H9 (cell line): ENCODE measurements around the gene PDIA6. TPM values are rescaled to one million over a fixed set of nuclear protein-coding genes. Genes with fewer than 3 reads are reported as not detected.

Source experiments
- DNase-seq: peaks from one replicate; pipeline ENCODE4 v3.0.0-alpha.2; 2017
- H2AFZ ChIP-seq: one replicate; pipeline ENCODE4 v1.6.1; 2013; ENCODE audit warnings: mild to moderate bottlenecking, low read length, control low read depth, moderate library complexity
- H2AK5ac ChIP-seq: 2 replicates; pipeline ENCODE4 v1.6.1; 2013; ENCODE audit warnings: low read length, control low read depth, mixed read lengths; ENCODE audit not compliant: insufficient read length
- H2BK120ac ChIP-seq: one replicate; pipeline ENCODE4 v1.6.1; 2013; ENCODE audit warnings: low read depth, mild to moderate bottlenecking, low read length, control low read depth, inconsistent platforms; ENCODE audit not compliant: poor library complexity, severe bottlenecking
- H2BK12ac ChIP-seq: 2 replicates; pipeline ENCODE4 v1.6.1; 2013; ENCODE audit warnings: low read length, control low read depth, mixed read lengths, low read depth; ENCODE audit not compliant: insufficient read length
- H2BK15ac ChIP-seq: 2 replicates; pipeline ENCODE4 v1.6.1; 2013; ENCODE audit warnings: low read depth, low read length, control low read depth
- H2BK20ac ChIP-seq: one replicate; pipeline ENCODE4 v1.6.1; 2013; ENCODE audit warnings: low read depth, mild to moderate bottlenecking, low read length, control low read depth, inconsistent platforms; ENCODE audit not compliant: poor library complexity, severe bottlenecking
- H2BK5ac ChIP-seq: 2 replicates; pipeline ENCODE4 v1.6.1; 2013; ENCODE audit warnings: low read length, control low read depth, mixed read lengths; ENCODE audit not compliant: insufficient read length
- H3K14ac ChIP-seq: 2 replicates; pipeline ENCODE4 v1.6.1; 2013; ENCODE audit warnings: low read length, control low read depth; ENCODE audit not compliant: insufficient read depth
- H3K18ac ChIP-seq: 2 replicates; pipeline ENCODE4 v1.6.1; 2013; ENCODE audit warnings: low read depth, mild to moderate bottlenecking, mixed read lengths, low read length, control low read depth; ENCODE audit not compliant: insufficient read length
- H3K23ac ChIP-seq: 2 replicates; pipeline ENCODE4 v1.6.1; 2013; ENCODE audit warnings: low read length, control low read depth, mixed read lengths, low read depth; ENCODE audit not compliant: insufficient read length
- H3K23me2 ChIP-seq: 2 replicates; pipeline ENCODE4 v1.6.1; 2013; ENCODE audit warnings: low read depth, mild to moderate bottlenecking, mixed read lengths, low read length, control low read depth; ENCODE audit not compliant: insufficient read length, poor library complexity, severe bottlenecking
- H3K27ac ChIP-seq: 2 replicates; pipeline ENCODE4 v1.5.1; 2013; ENCODE audit warnings: low read length, control low read depth, mixed read lengths, low read depth; ENCODE audit not compliant: insufficient read length
- H3K27me3 ChIP-seq: 2 replicates; pipeline ENCODE4 v1.6.1; 2013; ENCODE audit warnings: low read length, control low read depth, inconsistent platforms; ENCODE audit not compliant: insufficient read depth
- H3K4ac ChIP-seq: 2 replicates; pipeline ENCODE4 v1.6.1; 2013; ENCODE audit warnings: low read depth, mild to moderate bottlenecking, control low read depth, inconsistent platforms, low read length, moderate library complexity
- H3K4me1 ChIP-seq: 2 replicates; pipeline ENCODE4 v1.6.1; 2013; ENCODE audit warnings: low read length, control low read depth, inconsistent platforms; ENCODE audit not compliant: insufficient read depth
- H3K4me2 ChIP-seq: 2 replicates; pipeline ENCODE4 v1.6.1; 2013; ENCODE audit warnings: low read length, control low read depth, mixed read lengths; ENCODE audit not compliant: insufficient read length, insufficient read depth
- H3K56ac ChIP-seq: 2 replicates; pipeline ENCODE4 v1.6.1; 2013; ENCODE audit warnings: low read depth, mild to moderate bottlenecking, mixed read lengths, low read length, control low read depth; ENCODE audit not compliant: insufficient read length
- H3K79me1 ChIP-seq: 2 replicates; pipeline ENCODE4 v1.6.1; 2013; ENCODE audit warnings: low read depth, mild to moderate bottlenecking, moderate library complexity, low read length, control low read depth, inconsistent platforms; ENCODE audit not compliant: insufficient read depth, poor library complexity, severe bottlenecking
- H3K79me2 ChIP-seq: 2 replicates; pipeline ENCODE4 v1.6.1; 2013; ENCODE audit warnings: low read length, control low read depth, inconsistent platforms; ENCODE audit not compliant: insufficient read depth
- H3K9ac ChIP-seq: 2 replicates; pipeline ENCODE4 v1.6.1; 2013; ENCODE audit warnings: low read length, control low read depth, mixed read lengths; ENCODE audit not compliant: insufficient read length; ENCODE audit errors: extremely low read depth
- H3K9me3 ChIP-seq: one replicate; pipeline ENCODE4 v1.6.1; 2013; ENCODE audit warnings: low read depth, low read length, inconsistent platforms; ENCODE audit not compliant: control insufficient read depth
- H3T11ph ChIP-seq: one replicate; pipeline ENCODE4 v1.6.1; 2013; ENCODE audit warnings: mild to moderate bottlenecking, low read length, control low read depth, inconsistent platforms
- H4K20me1 ChIP-seq: one replicate; pipeline ENCODE4 v1.6.1; 2013; ENCODE audit not compliant: control insufficient read depth, insufficient read length, insufficient read depth
- H4K5ac ChIP-seq: 2 replicates; pipeline ENCODE4 v1.6.1; 2013; ENCODE audit warnings: low read depth, mild to moderate bottlenecking, mixed read lengths, low read length, control low read depth; ENCODE audit not compliant: insufficient read length
- H4K8ac ChIP-seq: replicated peaks from 2 replicates; pipeline ENCODE4 v1.6.1; 2013; ENCODE audit warnings: low read length, control low read depth, mixed read lengths, low read depth; ENCODE audit not compliant: insufficient read length
- H4K91ac ChIP-seq: 2 replicates; pipeline ENCODE4 v1.6.1; 2013; ENCODE audit warnings: low read depth, mild to moderate bottlenecking, moderate library complexity, mixed read lengths, low read length, control low read depth; ENCODE audit not compliant: insufficient read length
- H3K27ac Mint-ChIP-seq, 3 experiments: 2 replicates in 2 of 3; 3 replicates in 1 of 3; pipeline ENCODE4 v1.8.0; 2020 to 2021; ENCODE audit warnings: mixed read lengths in 3 of 3, mild to moderate bottlenecking in 1 of 3, moderate library complexity in 1 of 3
- H3K27me3 Mint-ChIP-seq: 2 replicates; pipeline ENCODE4 v1.8.0; 2021; ENCODE audit warnings: low read depth, mild to moderate bottlenecking, moderate library complexity, mixed read lengths
- H3K36me3 Mint-ChIP-seq, 3 experiments: 2 replicates in 2 of 3; 3 replicates in 1 of 3; pipeline ENCODE4 v1.8.0; 2020 to 2021; ENCODE audit warnings: low read depth in 3 of 3, mixed read lengths in 3 of 3; ENCODE audit not compliant: insufficient read depth in 1 of 3
- H3K4me1 Mint-ChIP-seq, 2 experiments: 2 replicates each; pipeline ENCODE4 v1.8.0; 2020; ENCODE audit warnings: mixed read lengths in 2 of 2
- H3K4me3 Mint-ChIP-seq, 2 experiments: 2 replicates in 1 of 2; 3 replicates in 1 of 2; pipeline ENCODE4 v1.8.0; 2020 to 2021; ENCODE audit warnings: mild to moderate bottlenecking in 2 of 2, mixed read lengths in 2 of 2, moderate library complexity in 1 of 2
- H3K9me3 Mint-ChIP-seq, 2 experiments: 2 replicates in 1 of 2; 3 replicates in 1 of 2; pipeline ENCODE4 v1.8.0; 2020; ENCODE audit warnings: mild to moderate bottlenecking in 2 of 2, mixed read lengths in 2 of 2, moderate library complexity in 1 of 2
- WGBS: extraction: QIAGEN DNeasy Blood & Tissue Kit; methylation state at CpG from one replicate; pipeline ENCODE4 v1.1.7; 2013; ENCODE audit warnings: missing lambda C conversion rate, low lambda C conversion rate, mixed read lengths; ENCODE audit not compliant: insufficient read length; ENCODE audit errors: extremely low coverage; 5-methylcytosine and 5-hydroxymethylcytosine counted together
- total RNA-seq: library from RNA; stranded (reverse); gene quantifications from 2 replicates; pipeline ENCODE4 v1.2.1, GENCODE V29; 2021
- TF ChIP-seq, protein P1 (sequence below): fragments of 200-600 bp; sonication (generic); conservative IDR thresholded peaks from 3 replicates; pipeline ENCODE4 v1.8.0; 2021; ENCODE audit warnings: antibody characterized with exemption, mild to moderate bottlenecking

PDIA6 gene
- total RNA-seq, 1 experiment from 2014 or later, result 301 TPM

DNA sequence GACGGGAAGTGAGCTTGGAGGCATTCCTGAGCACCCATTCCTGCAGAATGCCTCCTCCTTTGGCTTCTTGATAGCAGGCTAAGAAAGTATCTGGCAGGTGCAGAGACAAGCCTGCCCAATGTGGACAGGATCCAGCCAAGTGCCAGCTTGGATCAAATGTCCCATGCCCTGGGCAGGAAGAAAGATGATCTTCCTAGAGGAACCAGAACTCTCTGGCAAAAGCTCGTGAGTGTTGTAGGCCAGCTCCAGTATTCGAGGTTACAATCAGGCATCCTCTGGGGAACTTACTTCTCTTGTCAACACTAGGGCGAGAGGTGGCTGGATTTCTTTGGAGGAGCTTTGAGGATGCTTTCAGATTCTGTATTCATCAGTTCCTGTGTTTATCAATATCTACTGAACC, 29.9 kb upstream of the PDIA6 start:
- DNase-seq, result no peak
- H2BK120ac ChIP-seq, result no peak overlapping the region
- H2BK12ac ChIP-seq, result no peak overlapping the region
- H3K4me1 ChIP-seq, result peaks cover 3% of the 10 kb centered on the region; the same call in 1 of the 2 replicates
- no peak overlapping the region for H4K8ac ChIP-seq
- H3T11ph ChIP-seq, result no peak overlapping the region
- no peaks in the 10 kb centered on the region for H3K79me2 ChIP-seq
- H3K9me3 ChIP-seq, result no peaks in the 10 kb centered on the region
- H4K5ac ChIP-seq, result no peak overlapping the region
- Mint-ChIP-seq H3K36me3 (peaks cover 2 to 21% (median 5%) of the 10 kb centered on the region in 3 experiments; a peak in 6 of 7 replicates), H3K27ac (no peak overlapping the region), H3K4me3 (no peak overlapping the region), H3K27me3 (peaks cover 11% of the 10 kb centered on the region), H3K4me1 (peaks cover 22 to 25% of the 10 kb centered on the region in 2 experiments), H3K9me3 (peaks cover 25 to 26% of the 10 kb centered on the region in 2 experiments)
- no peak overlapping the region for H3K18ac ChIP-seq
- TF ChIP-seq, protein P1, sequence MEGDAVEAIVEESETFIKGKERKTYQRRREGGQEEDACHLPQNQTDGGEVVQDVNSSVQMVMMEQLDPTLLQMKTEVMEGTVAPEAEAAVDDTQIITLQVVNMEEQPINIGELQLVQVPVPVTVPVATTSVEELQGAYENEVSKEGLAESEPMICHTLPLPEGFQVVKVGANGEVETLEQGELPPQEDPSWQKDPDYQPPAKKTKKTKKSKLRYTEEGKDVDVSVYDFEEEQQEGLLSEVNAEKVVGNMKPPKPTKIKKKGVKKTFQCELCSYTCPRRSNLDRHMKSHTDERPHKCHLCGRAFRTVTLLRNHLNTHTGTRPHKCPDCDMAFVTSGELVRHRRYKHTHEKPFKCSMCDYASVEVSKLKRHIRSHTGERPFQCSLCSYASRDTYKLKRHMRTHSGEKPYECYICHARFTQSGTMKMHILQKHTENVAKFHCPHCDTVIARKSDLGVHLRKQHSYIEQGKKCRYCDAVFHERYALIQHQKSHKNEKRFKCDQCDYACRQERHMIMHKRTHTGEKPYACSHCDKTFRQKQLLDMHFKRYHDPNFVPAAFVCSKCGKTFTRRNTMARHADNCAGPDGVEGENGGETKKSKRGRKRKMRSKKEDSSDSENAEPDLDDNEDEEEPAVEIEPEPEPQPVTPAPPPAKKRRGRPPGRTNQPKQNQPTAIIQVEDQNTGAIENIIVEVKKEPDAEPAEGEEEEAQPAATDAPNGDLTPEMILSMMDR, result no peak
- no peak overlapping the region for H4K91ac ChIP-seq
- no peak overlapping the region for H3K27ac ChIP-seq
- H3K4me2 ChIP-seq, result no peak overlapping the region
- no peak overlapping the region for H2BK20ac ChIP-seq
- H3K14ac ChIP-seq, result no peak overlapping the region
- no peaks in the 10 kb centered on the region for H3K23me2 ChIP-seq
- no peak overlapping the region for H2AFZ ChIP-seq
- H3K27me3 ChIP-seq, result no peaks in the 10 kb centered on the region
- no CpG with 5 or more reads among the region's 4 CpGs for WGBS
- no peak overlapping the region for H2BK15ac ChIP-seq
- no peak overlapping the region for H3K4ac ChIP-seq
- no peak overlapping the region for H3K23ac ChIP-seq
- H2AK5ac ChIP-seq, result no peak overlapping the region
- no peak overlapping the region for H3K56ac ChIP-seq
- no peaks in the 10 kb centered on the region for H4K20me1 ChIP-seq
- H3K9ac ChIP-seq, result no peak overlapping the region
- H2BK5ac ChIP-seq, result no peak overlapping the region
- H3K79me1 ChIP-seq, result no peaks in the 10 kb centered on the region
